Body of pancreas (tissue), 4 donors: ENCODE results near the gene ARHGAP22. TPM values are rescaled to one million over a fixed set of nuclear protein-coding genes. Genes with fewer than 3 reads are reported as not detected.

Experiments used
- ATAC-seq: fragments of 150-250 bp; one replicate; pipeline ENCODE4 v1.9.1; 2016
- DNase-seq, 4 donors: peaks; one replicate each; pipeline ENCODE4 v3.0.0-alpha.2; 2019
- H3K27ac ChIP-seq, 4 donors: fragments of 200-600 bp; sonication (generic); 1 replicate in 3 of 4; 2 replicates in 1 of 4; pipeline versions ENCODE4 v1.5.1 to v1.6.1; 2016 to 2019; ENCODE audit warnings: mild to moderate bottlenecking in 1 of 4, mixed read lengths in 1 of 4, moderate library complexity in 1 of 4
- H3K27me3 ChIP-seq, 2 donors: fragments of 200-600 bp; sonication (generic); one replicate each; pipeline ENCODE4 v1.6.0; 2016; ENCODE audit warnings: mild to moderate bottlenecking in 1 of 2
- H3K36me3 ChIP-seq, 2 donors: fragments of 200-600 bp; sonication (generic); replicated peaks in 1 of 2; 2 replicates each; pipeline ENCODE4 v1.5.1; 2016; ENCODE audit warnings: low read depth in 2 of 2; ENCODE audit not compliant: insufficient read depth in 1 of 2
- H3K4me1 ChIP-seq: fragments of 200-600 bp; sonication (generic); one replicate; pipeline ENCODE4 v1.6.0; 2016
- H3K4me3 ChIP-seq, 2 donors: fragments of 200-600 bp; sonication (generic); 1 replicate in 1 of 2; 2 replicates in 1 of 2; pipeline ENCODE4 v1.5.1; 2016 to 2019
- H3K9me3 ChIP-seq, 3 donors: fragments of 200-600 bp; sonication (generic); 1 replicate in 2 of 3; 2 replicates in 1 of 3; pipeline ENCODE4 v1.5.1; 2016
- POLR2A ChIP-seq, 3 donors: fragments of 450-650 bp; IDR thresholded peaks; one replicate each; pipeline ENCODE4 v1.6.1; 2016; ENCODE audit warnings: antibody characterized with exemption in 3 of 3, mild to moderate bottlenecking in 2 of 3
- WGBS, 2 donors: methylation state at CpG; one replicate each; pipeline ENCODE4 v1.1.5; 2017; 5-methylcytosine and 5-hydroxymethylcytosine counted together
- intact Hi-C: fragments of 100-400 bp; cut with DNase I; formaldehyde crosslinking; loops from one replicate; pipeline ENCODE4 v1.15.1; 2023
- total RNA-seq, 2 donors: library from RNA; depleted of rRNA; stranded (reverse); fragments of >200 nt; gene quantifications; one replicate each; pipeline ENCODE4 v1.1.0, GENCODE V29; 2016
- TF ChIP-seq, protein P1 (sequence below), 7 experiments: fragments of 450-650 bp in 4 of 7; fragments of 200-600 bp in 3 of 7; sonication (generic) in 3 of 7; IDR thresholded peaks; one replicate each; pipeline ENCODE4 v1.5.1; 2016 to 2019; ENCODE audit warnings: antibody characterized with exemption in 7 of 7

Gene ARHGAP22
- total RNA-seq, 2 donors from 2014 or later, result 1.6 to 4.6 TPM

DNA sequence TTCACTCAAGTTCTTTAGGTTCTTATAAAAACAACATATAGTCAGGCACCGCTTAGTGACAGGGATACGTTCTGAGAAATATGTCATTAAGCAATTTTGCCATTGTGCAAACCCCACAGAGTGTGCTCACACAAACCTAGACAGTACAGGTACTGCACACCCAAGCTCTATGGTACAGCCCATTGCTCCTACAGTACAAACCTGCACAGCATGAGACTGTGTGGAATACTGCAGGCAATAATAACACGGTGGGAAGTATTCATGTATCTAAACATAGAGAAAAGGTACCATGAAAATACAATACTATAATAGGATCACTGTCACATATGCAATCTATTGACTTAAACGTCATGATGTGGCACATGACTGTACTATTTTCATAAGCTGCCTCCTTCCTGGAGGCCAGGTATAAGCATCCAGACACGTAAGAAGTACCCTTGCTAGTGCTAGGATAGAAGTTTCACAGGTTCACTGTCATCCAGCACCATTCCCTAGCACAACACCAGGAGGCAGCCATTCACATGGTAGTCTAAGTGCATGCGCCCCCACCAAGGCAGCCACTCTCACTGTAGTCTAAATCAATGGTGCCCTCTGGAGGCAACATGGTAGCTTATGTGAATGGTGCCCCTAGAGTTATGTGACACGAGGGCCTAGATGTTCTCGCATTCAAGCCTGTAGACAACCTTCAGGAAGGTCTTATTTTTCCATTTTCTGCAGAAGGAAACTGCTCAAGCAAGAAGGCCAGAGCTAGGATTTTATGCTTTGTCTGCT lies 98.5 kb downstream of the ARHGAP22 start:
- Histone ChIP-seq H3K27me3 (no peaks in the 10 kb centered on the region), H3K27ac (no peak overlapping the region), H3K4me3 (no peak overlapping the region), H3K36me3 (no peaks in the 10 kb centered on the region), H3K4me1 (no peaks in the 10 kb centered on the region), H3K9me3 (no peaks in the 10 kb centered on the region)
- TF ChIP-seq POLR2A (IDR thresholded peaks at IDR 0.05), result no peak
- TF ChIP-seq, protein P1, sequence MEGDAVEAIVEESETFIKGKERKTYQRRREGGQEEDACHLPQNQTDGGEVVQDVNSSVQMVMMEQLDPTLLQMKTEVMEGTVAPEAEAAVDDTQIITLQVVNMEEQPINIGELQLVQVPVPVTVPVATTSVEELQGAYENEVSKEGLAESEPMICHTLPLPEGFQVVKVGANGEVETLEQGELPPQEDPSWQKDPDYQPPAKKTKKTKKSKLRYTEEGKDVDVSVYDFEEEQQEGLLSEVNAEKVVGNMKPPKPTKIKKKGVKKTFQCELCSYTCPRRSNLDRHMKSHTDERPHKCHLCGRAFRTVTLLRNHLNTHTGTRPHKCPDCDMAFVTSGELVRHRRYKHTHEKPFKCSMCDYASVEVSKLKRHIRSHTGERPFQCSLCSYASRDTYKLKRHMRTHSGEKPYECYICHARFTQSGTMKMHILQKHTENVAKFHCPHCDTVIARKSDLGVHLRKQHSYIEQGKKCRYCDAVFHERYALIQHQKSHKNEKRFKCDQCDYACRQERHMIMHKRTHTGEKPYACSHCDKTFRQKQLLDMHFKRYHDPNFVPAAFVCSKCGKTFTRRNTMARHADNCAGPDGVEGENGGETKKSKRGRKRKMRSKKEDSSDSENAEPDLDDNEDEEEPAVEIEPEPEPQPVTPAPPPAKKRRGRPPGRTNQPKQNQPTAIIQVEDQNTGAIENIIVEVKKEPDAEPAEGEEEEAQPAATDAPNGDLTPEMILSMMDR (IDR thresholded peaks at IDR 0.05), result no peak
- intact Hi-C loops, result no loop called here
- 79 to 88% methylated on average over 8 of the region's 8 CpGs for WGBS, 2 donors
- ATAC-seq (no peak), DNase-seq (no peak)

DNA sequence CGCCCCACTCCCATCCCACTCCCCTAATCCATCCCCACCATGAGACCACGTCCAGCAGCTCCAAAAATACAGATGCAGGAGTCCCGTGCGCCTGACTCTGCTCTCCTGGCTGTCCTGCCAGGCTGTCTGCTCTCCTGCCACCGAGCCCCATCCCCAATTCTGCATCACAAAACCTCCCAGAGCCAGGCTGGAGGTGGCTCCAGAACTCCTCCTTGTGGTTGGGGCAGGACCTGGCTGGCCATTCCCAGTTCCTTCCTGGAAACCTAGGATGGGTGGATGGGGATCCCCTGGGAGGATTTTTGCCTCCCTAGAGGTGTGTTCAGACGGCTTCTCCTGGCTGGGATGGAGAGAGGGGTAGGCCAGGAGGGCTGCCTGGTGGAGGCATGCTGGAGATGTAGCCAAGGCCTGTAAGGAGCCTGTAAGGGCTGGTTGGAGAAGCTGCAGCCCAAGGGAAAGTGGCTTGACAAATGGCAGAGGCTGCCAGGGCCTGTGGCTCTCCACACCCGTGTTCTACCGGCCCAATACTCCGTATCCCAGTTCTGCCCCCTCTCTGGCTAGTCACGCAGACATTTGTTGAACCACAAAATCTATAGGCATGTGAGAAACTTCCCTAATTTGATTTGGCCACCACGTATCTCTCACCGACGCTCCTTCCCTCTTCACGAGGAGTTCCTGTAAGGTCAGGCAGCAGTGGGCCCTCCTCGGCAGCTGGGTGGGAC lies 99.3 kb downstream of the ARHGAP22 start:
- Histone ChIP-seq H3K9me3 (no peaks in the 10 kb centered on the region), H3K4me3 (no peak overlapping the region), H3K4me1 (no peaks in the 10 kb centered on the region), H3K27ac (no peak overlapping the region), H3K36me3 (no peaks in the 10 kb centered on the region), H3K27me3 (no peaks in the 10 kb centered on the region)
- no peak for ATAC-seq
- TF ChIP-seq POLR2A (IDR thresholded peaks at IDR 0.05), result no peak
- TF ChIP-seq, protein P1 (IDR thresholded peaks at IDR 0.05), result no peak
- WGBS, 2 donors, result 77 to 82% methylated on average over 11 to 15 of the region's 15 CpGs
- intact Hi-C loops, result no loop called here
- peak in 1 of 4 donors; percentile 22 for DNase-seq

DNA sequence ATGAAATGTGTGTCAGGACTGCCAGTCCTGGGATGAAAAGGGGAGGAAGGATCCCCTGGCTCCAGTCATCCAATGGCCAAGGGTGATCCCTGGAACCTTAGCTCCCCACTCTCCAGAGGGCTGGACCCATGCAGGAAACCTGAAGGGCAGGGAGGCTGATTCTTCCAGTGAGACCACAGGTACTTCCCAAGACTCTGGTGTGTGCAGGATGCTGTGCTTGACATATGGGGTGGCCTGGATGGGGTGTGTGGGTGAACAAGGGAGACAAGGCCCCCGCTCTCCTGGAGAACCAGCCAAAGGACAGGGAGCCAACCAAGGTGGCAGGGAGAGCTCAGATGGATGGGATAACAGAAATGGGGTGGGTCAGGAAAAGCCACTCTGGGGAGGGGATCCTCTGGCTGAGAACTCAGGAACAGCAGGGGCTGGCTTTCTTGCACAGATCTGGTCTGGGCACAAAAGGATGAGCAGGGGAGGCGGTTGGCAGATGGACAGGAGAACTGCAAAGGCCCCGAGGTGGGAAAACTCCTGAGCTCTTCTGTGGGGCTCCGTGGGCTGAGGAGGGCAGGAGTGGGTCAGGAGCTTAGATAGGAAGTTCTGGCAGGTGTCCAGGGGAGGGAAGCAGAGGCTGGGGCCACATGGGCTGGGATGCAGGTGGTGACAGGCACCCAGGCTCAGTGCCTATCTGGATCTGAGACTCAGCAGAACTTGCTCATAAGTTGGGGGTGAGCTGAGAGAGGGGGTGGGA lies 100.6 kb downstream of the ARHGAP22 start:
- intact Hi-C loops, result no loop called here
- ATAC-seq (no peak), DNase-seq (no peak)
- Histone ChIP-seq H3K9me3 (no peaks in the 10 kb centered on the region), H3K36me3 (no peaks in the 10 kb centered on the region), H3K4me1 (no peaks in the 10 kb centered on the region), H3K27me3 (no peaks in the 10 kb centered on the region), H3K27ac (no peak overlapping the region), H3K4me3 (no peak overlapping the region)
- 71 to 82% methylated on average over 4 of the region's 4 CpGs for WGBS, 2 donors
- TF ChIP-seq POLR2A (IDR thresholded peaks at IDR 0.05), result no peak
- TF ChIP-seq, protein P1 (IDR thresholded peaks at IDR 0.05), result no peak

DNA sequence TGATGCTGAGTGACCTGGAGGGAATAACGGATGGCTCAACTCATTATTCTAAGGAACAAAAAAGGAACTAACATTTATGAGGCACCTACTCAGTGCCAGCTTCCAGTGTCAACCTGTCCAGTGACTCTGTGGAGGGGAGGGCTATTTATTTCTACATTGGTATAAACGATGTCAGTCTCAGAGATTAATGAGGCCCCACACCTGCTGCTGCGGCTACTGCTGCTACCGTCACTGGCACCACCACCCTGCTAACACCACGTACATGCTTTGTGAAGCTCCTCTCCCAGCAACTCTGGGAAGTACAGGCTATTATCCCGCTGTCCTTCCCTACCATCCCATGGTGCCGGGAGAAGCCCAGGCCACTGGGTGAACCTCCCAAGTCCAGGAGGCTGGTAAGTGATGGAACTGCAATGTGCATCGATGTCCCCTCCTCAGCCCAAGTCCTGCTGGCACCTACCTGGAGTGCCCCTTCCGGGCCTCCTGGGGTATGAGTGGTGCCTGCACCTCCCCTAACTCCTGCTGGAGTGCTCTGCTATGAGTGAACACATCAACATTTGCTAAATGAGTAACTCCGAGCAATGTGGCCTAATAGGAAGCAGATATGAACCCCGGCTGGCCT lies 101.5 kb downstream of the ARHGAP22 start:
- intact Hi-C loops, result no loop called here

More for the DNA sequence above, 101.5 kb downstream of the ARHGAP22 start:
- Histone ChIP-seq H3K4me3 (no peak overlapping the region), H3K27ac (no peak overlapping the region), H3K27me3 (no peaks in the 10 kb centered on the region), H3K36me3 (no peaks in the 10 kb centered on the region), H3K4me1 (no peaks in the 10 kb centered on the region), H3K9me3 (no peaks in the 10 kb centered on the region)
- no peak for TF ChIP-seq POLR2A (IDR thresholded peaks at IDR 0.05)
- TF ChIP-seq, protein P1 (IDR thresholded peaks at IDR 0.05), result no peak
- DNase-seq, result no peak
- 82 to 87% methylated on average over 11 of the region's 11 CpGs for WGBS, 2 donors
- no peak for ATAC-seq
